Activated T-cell treated with anti-CD3 and anti-CD28 coated beads, Interleukin-2, amount 50 U/mL, for 4 hours (primary cell): Measurements from ENCODE around the gene RALB. TPM values are rescaled to one million over a fixed set of nuclear protein-coding genes. Genes with fewer than 3 reads are reported as not detected.
"Not testable (repeated sequence)": the region's sequence is repeated elsewhere in the genome, so short reads cannot be mapped to it uniquely, and the experiment has no call there.

Experiments
- ATAC-seq, 2 donors: fragments of 200-7000 bp; cut with Tn5 transposase; one replicate each; pipeline ENCODE4 v1.10.0; 2021
- DNase-seq: peaks from one replicate; pipeline ENCODE4 v3.0.0-alpha.2; 2020
- H3K27me3 Mint-ChIP-seq: one replicate; pipeline ENCODE4 v1.8.0; 2021; ENCODE audit warnings: low read depth, mixed read lengths
- H3K36me3 Mint-ChIP-seq: one replicate; pipeline ENCODE4 v1.8.0; 2022; ENCODE audit warnings: mixed read lengths; ENCODE audit not compliant: insufficient read depth
- H3K4me1 Mint-ChIP-seq: one replicate; pipeline ENCODE4 v1.8.0; 2021; ENCODE audit warnings: low read depth, mixed read lengths
- H3K4me3 Mint-ChIP-seq: one replicate; pipeline ENCODE4 v1.8.0; 2021; ENCODE audit warnings: mild to moderate bottlenecking, moderate library complexity, mixed read lengths
- H3K9me3 Mint-ChIP-seq: one replicate; pipeline ENCODE4 v1.8.0; 2021; ENCODE audit warnings: mixed read lengths
- total RNA-seq, 3 donors: library from RNA; stranded (reverse); gene quantifications; one replicate each; pipeline ENCODE4 v1.2.1, GENCODE V29; 2021

Gene RALB
- total RNA-seq, 3 donors from 2014 or later, result 9.2 to 17.5 (median 13.0) TPM

GRCh38 chr2:120231564-120231973 is 21.1 kb upstream of the RALB start:
- no peaks in the 10 kb centered on the region for H3K36me3 Mint-ChIP-seq
- ATAC-seq (peak; percentile 20 to 22), DNase-seq (peak; percentile 29)
- no peaks in the 10 kb centered on the region for H3K9me3 Mint-ChIP-seq
- peaks cover 57% of the 10 kb centered on the region for H3K4me1 Mint-ChIP-seq
- H3K27me3 Mint-ChIP-seq, result no peaks in the 10 kb centered on the region
- peak overlapping the region; percentile 92 for H3K4me3 Mint-ChIP-seq

- no peaks in the 10 kb centered on the region for H3K27me3 Mint-ChIP-seq
- peaks cover 54% of the 10 kb centered on the region for H3K4me1 Mint-ChIP-seq
- no peaks in the 10 kb centered on the region for H3K36me3 Mint-ChIP-seq
- ATAC-seq, result peak; percentile 84 to 86
- no peaks in the 10 kb centered on the region for H3K9me3 Mint-ChIP-seq
- peak overlapping the region; percentile 92 for H3K4me3 Mint-ChIP-seq
- peak; percentile 59 for DNase-seq
Observed at GRCh38 chr2:120231974-120232635, 20.5 kb upstream of the RALB start.

- Mint-ChIP-seq H3K4me3 (peak overlapping the region; percentile 29), H3K36me3 (no peaks in the 10 kb centered on the region), H3K27me3 (no peaks in the 10 kb centered on the region), H3K9me3 (no peaks in the 10 kb centered on the region), H3K4me1 (peaks cover 46% of the 10 kb centered on the region)
- DNase-seq (no peak), ATAC-seq (no peak)
Observed at GRCh38 chr2:120233292-120233691, 19.4 kb upstream of the RALB start.

- H3K9me3 Mint-ChIP-seq, DNase-seq, H3K36me3 Mint-ChIP-seq, ATAC-seq, H3K27me3 Mint-ChIP-seq, H3K4me3 Mint-ChIP-seq: not testable (repeated sequence)
- peaks cover 29% of the 10 kb centered on the region for H3K4me1 Mint-ChIP-seq
Observed at GRCh38 chr2:120235158-120235557, 17.5 kb upstream of the RALB start.

- ATAC-seq, result no peak
- Mint-ChIP-seq H3K36me3 (no peaks in the 10 kb centered on the region), H3K4me1 (peaks cover 26% of the 10 kb centered on the region), H3K9me3 (no peaks in the 10 kb centered on the region), H3K27me3 (no peaks in the 10 kb centered on the region), H3K4me3 (no peak overlapping the region)
- no peak for DNase-seq
Observed at GRCh38 chr2:120235681-120236080, 17.0 kb upstream of the RALB start.

- peaks cover 20% of the 10 kb centered on the region for H3K4me1 Mint-ChIP-seq
- no peak for ATAC-seq
- no peaks in the 10 kb centered on the region for H3K27me3 Mint-ChIP-seq
- H3K36me3 Mint-ChIP-seq, result no peaks in the 10 kb centered on the region
- H3K9me3 Mint-ChIP-seq, result no peaks in the 10 kb centered on the region
- no peak for DNase-seq
- H3K4me3 Mint-ChIP-seq, result no peak overlapping the region
Observed at GRCh38 chr2:120236316-120236715, 16.3 kb upstream of the RALB start.

GRCh38 chr2:120236791-120237190 is 15.9 kb upstream of the RALB start:
- no peaks in the 10 kb centered on the region for H3K9me3 Mint-ChIP-seq
- no peak overlapping the region for H3K4me3 Mint-ChIP-seq
- H3K36me3 Mint-ChIP-seq, result no peaks in the 10 kb centered on the region
- ATAC-seq (no peak), DNase-seq (no peak)
- no peaks in the 10 kb centered on the region for H3K27me3 Mint-ChIP-seq
- peaks cover 16% of the 10 kb centered on the region for H3K4me1 Mint-ChIP-seq

GRCh38 chr2:120237491-120237902 is 15.2 kb upstream of the RALB start:
- Mint-ChIP-seq H3K36me3 (no peaks in the 10 kb centered on the region), H3K9me3 (no peaks in the 10 kb centered on the region), H3K4me3 (no peak overlapping the region), H3K27me3 (no peaks in the 10 kb centered on the region), H3K4me1 (peaks cover 11% of the 10 kb centered on the region)
- DNase-seq, result no peak
- no peak for ATAC-seq

- Mint-ChIP-seq H3K27me3 (no peaks in the 10 kb centered on the region), H3K36me3 (no peaks in the 10 kb centered on the region), H3K4me3 (no peak overlapping the region), H3K9me3 (peaks cover 3% of the 10 kb centered on the region), H3K4me1 (no peaks in the 10 kb centered on the region)
- ATAC-seq (no peak), DNase-seq (no peak)
Observed at GRCh38 chr2:120238728-120239487, 13.7 kb upstream of the RALB start.

- H3K4me3 Mint-ChIP-seq, result no peak overlapping the region
- no peaks in the 10 kb centered on the region for H3K27me3 Mint-ChIP-seq
- H3K4me1 Mint-ChIP-seq, result no peaks in the 10 kb centered on the region
- no peaks in the 10 kb centered on the region for H3K36me3 Mint-ChIP-seq
- peaks cover 4% of the 10 kb centered on the region for H3K9me3 Mint-ChIP-seq
- no peak for DNase-seq
- no peak for ATAC-seq
Observed at GRCh38 chr2:120239488-120240287, 13.0 kb upstream of the RALB start.

- no peak for ATAC-seq
- H3K9me3 Mint-ChIP-seq, result peaks cover 4% of the 10 kb centered on the region
- H3K27me3 Mint-ChIP-seq, result no peaks in the 10 kb centered on the region
Observed at GRCh38 chr2:120240901-120241429, 11.7 kb upstream of the RALB start.

GRCh38 chr2:120241684-120242083 is 11.0 kb upstream of the RALB start:
- H3K4me1 Mint-ChIP-seq, result no peaks in the 10 kb centered on the region
- peaks cover 4% of the 10 kb centered on the region for H3K9me3 Mint-ChIP-seq
- no peak overlapping the region for H3K4me3 Mint-ChIP-seq
- DNase-seq, result no peak
- H3K36me3 Mint-ChIP-seq, result no peaks in the 10 kb centered on the region
- H3K27me3 Mint-ChIP-seq, result peaks cover 4% of the 10 kb centered on the region
- no peak for ATAC-seq

More at GRCh38 chr2:120240901-120241429, 11.7 kb upstream of the RALB start:
- DNase-seq, result no peak
- Mint-ChIP-seq H3K36me3 (no peaks in the 10 kb centered on the region), H3K4me1 (no peaks in the 10 kb centered on the region), H3K4me3 (no peak overlapping the region)

GRCh38 chr2:120243211-120243610 is 9.4 kb upstream of the RALB start:
- H3K27me3 Mint-ChIP-seq, result peaks cover 6% of the 10 kb centered on the region
- H3K4me1 Mint-ChIP-seq, result no peaks in the 10 kb centered on the region
- no peak overlapping the region for H3K4me3 Mint-ChIP-seq
- H3K36me3 Mint-ChIP-seq, result no peaks in the 10 kb centered on the region
- peaks cover 4% of the 10 kb centered on the region for H3K9me3 Mint-ChIP-seq
- ATAC-seq (no peak), DNase-seq (no peak)

GRCh38 chr2:120243875-120244553 is 8.6 kb upstream of the RALB start:
- no peak for ATAC-seq
- Mint-ChIP-seq H3K36me3 (no peaks in the 10 kb centered on the region), H3K9me3 (peaks cover 4% of the 10 kb centered on the region), H3K27me3 (peaks cover 6% of the 10 kb centered on the region), H3K4me3 (no peak overlapping the region), H3K4me1 (no peaks in the 10 kb centered on the region)
- DNase-seq, result no peak
